CD4-positive, alpha-beta T cell treated with Interleukin-2 at 100 ng/mL for 4 hours (primary cell): ENCODE data around the gene SMIM10L2A.
"Not testable (repeated sequence)": the region's sequence is repeated elsewhere in the genome, so short reads cannot be mapped to it uniquely, and the experiment has no call there.

Experiments used
- DNase-seq: peaks from one replicate; pipeline ENCODE4 v3.0.0-alpha.2; 2020; ENCODE audit warnings: low spot score

Gene SMIM10L2A

GRCh38 chrX:135421932-135422809, at the start of gene SMIM10L2A:
SMIM10L2A (plus strand) TSS chrX:135421944; CDS start chrX:135422132, 188 bp downstream.
- peak; percentile 11 for DNase-seq

- no peak for DNase-seq
Measured at GRCh38 chrX:135373357-135373756, 48.4 kb upstream of the SMIM10L2A start.

- DNase-seq: no peak
Measured at GRCh38 chrX:135382260-135382659, 39.5 kb upstream of the SMIM10L2A start.

GRCh38 chrX:135383249-135383648, 38.5 kb upstream of the SMIM10L2A start:
- no peak for DNase-seq

- peak; percentile 67 for DNase-seq
Measured at GRCh38 chrX:135384161-135384836, 37.4 kb upstream of the SMIM10L2A start.

- no peak for DNase-seq
Measured at GRCh38 chrX:135388841-135389240, 32.9 kb upstream of the SMIM10L2A start.

GRCh38 chrX:135389243-135389642, 32.5 kb upstream of the SMIM10L2A start:
- no peak for DNase-seq

GRCh38 chrX:135389717-135390116, 32.0 kb upstream of the SMIM10L2A start:
- DNase-seq: no peak

GRCh38 chrX:135391734-135392133, 30.0 kb upstream of the SMIM10L2A start:
- no peak for DNase-seq

- no peak for DNase-seq
Measured at GRCh38 chrX:135393051-135393450, 28.7 kb upstream of the SMIM10L2A start.

GRCh38 chrX:135395064-135395463, 26.7 kb upstream of the SMIM10L2A start:
- no peak for DNase-seq

GRCh38 chrX:135396109-135396508, 25.6 kb upstream of the SMIM10L2A start:
- no peak for DNase-seq

GRCh38 chrX:135396566-135396965, 25.2 kb upstream of the SMIM10L2A start:
- DNase-seq: no peak

GRCh38 chrX:135397652-135398051, 24.1 kb upstream of the SMIM10L2A start:
- no peak for DNase-seq

- DNase-seq: no peak
Measured at GRCh38 chrX:135403374-135403773, 18.4 kb upstream of the SMIM10L2A start.

- not testable (repeated sequence) for DNase-seq
Measured at GRCh38 chrX:135406428-135406827, 15.3 kb upstream of the SMIM10L2A start.

- no peak for DNase-seq
Measured at GRCh38 chrX:135408794-135409193, 12.9 kb upstream of the SMIM10L2A start.

- DNase-seq: no peak
Measured at GRCh38 chrX:135410861-135411627, 10.7 kb upstream of the SMIM10L2A start.

- no peak for DNase-seq
Measured at GRCh38 chrX:135411893-135412292, 9.9 kb upstream of the SMIM10L2A start.

- no peak for DNase-seq
Measured at GRCh38 chrX:135416546-135416945, 5.2 kb upstream of the SMIM10L2A start.

- DNase-seq: no peak
Measured at GRCh38 chrX:135420831-135421230, 913 bp upstream of the SMIM10L2A start.

- peak; percentile 88 for DNase-seq
Measured at GRCh38 chrX:135421537-135421931, 210 bp upstream of the SMIM10L2A start.

- DNase-seq: not testable (repeated sequence)
Measured at GRCh38 chrX:135422810-135423168, 1.0 kb downstream of the SMIM10L2A start.
